ENCODE measurements around the gene WNK2. TPM values are rescaled to one million over a fixed set of nuclear protein-coding genes. Genes with fewer than 3 reads are reported as not detected.

The WNK2 gene
- total and polyA plus RNA-seq, 4 donors, result 0.13 to 3.7 (median 2.9) TPM

GRCh38 chr9:93207860-93208734, 24.2 kb downstream of the WNK2 start:
- H3K27me3 ChIP-seq (ENCODE audit: control insufficient read depth in 1 of 2, insufficient read depth in 2 of 2, low read length in 1 of 2), result no peaks in the 10 kb centered on the region
- no peaks in the 10 kb centered on the region for H3K9me3 ChIP-seq (ENCODE audit: control insufficient read depth, low read length)
- peak; percentile 33 to 56 for DNase-seq
- peak overlapping the region in 1 of 2 donors; percentile 62 for H3K27ac ChIP-seq (ENCODE audit: low read depth in 1 of 2, low read length in 2 of 2)
- 33% methylated on average over 25 of the region's 25 CpGs for WGBS, 2 donors
- intact Hi-C loops (cut with DNase I), result no loop called here
- no peaks in the 10 kb centered on the region for H3K36me3 ChIP-seq (ENCODE audit: control insufficient read depth in 1 of 2, insufficient read depth in 2 of 2, low read length in 1 of 2)
- ATAC-seq (ENCODE audit: low FRiP score), result no peak
- H3K4me3 ChIP-seq (ENCODE audit: low read length in 2 of 2), result no peak overlapping the region
- H3K4me1 ChIP-seq (ENCODE audit: control insufficient read depth in 1 of 2, insufficient read depth in 2 of 2, low read length in 2 of 2), result peaks cover 0 to 4% of the 10 kb centered on the region in 2 donors

DNA sequence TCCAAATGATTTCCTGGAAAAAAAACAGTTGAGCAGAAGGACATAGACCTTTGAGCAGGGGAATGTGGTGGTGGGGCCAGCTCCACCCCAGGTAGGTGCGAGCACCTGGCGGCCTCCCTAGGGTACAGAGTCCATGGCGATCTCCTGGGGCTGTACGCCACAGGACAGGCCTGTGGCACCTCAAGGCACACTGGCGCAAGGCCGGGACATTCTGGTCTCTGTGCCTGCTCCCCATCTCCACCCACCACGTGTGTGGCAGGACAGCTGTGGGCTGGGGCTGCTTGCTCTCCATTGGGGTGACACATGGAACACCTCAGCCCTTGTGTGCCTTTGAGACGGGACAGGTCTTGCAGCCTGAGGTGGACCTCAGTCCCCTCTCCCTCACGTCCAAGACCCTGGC, 25.2 kb downstream of the WNK2 start:
- no peak for ATAC-seq (ENCODE audit: low FRiP score)
- H3K27me3 ChIP-seq (ENCODE audit: control insufficient read depth in 1 of 2, insufficient read depth in 2 of 2, low read length in 1 of 2), result no peaks in the 10 kb centered on the region
- H3K4me3 ChIP-seq (ENCODE audit: low read length in 2 of 2), result no peak overlapping the region
- no peaks in the 10 kb centered on the region for H3K9me3 ChIP-seq (ENCODE audit: control insufficient read depth, low read length)
- intact Hi-C loops (cut with DNase I), result no loop called here
- DNase-seq, result peak in 1 of 2 donors; percentile 67
- H3K27ac ChIP-seq (ENCODE audit: low read depth in 1 of 2, low read length in 2 of 2), result no peak overlapping the region
- H3K4me1 ChIP-seq (ENCODE audit: control insufficient read depth in 1 of 2, insufficient read depth in 2 of 2, low read length in 2 of 2), result peaks cover 0 to 4% of the 10 kb centered on the region in 2 donors
- H3K36me3 ChIP-seq (ENCODE audit: control insufficient read depth in 1 of 2, insufficient read depth in 2 of 2, low read length in 1 of 2), result no peaks in the 10 kb centered on the region
- 94 to 97% methylated on average over 9 of the region's 9 CpGs for WGBS, 2 donors

GRCh38 chr9:93209576-93210323, 25.8 kb downstream of the WNK2 start:
- no peak for ATAC-seq (ENCODE audit: low FRiP score)
- Histone ChIP-seq H3K4me3 (ENCODE audit: low read length in 2 of 2) (no peak overlapping the region), H3K27ac (ENCODE audit: low read depth in 1 of 2, low read length in 2 of 2) (no peak overlapping the region), H3K9me3 (ENCODE audit: control insufficient read depth, low read length) (no peaks in the 10 kb centered on the region), H3K4me1 (ENCODE audit: control insufficient read depth in 1 of 2, insufficient read depth in 2 of 2, low read length in 2 of 2) (peaks cover 0 to 4% of the 10 kb centered on the region in 2 donors), H3K27me3 (ENCODE audit: control insufficient read depth in 1 of 2, insufficient read depth in 2 of 2, low read length in 1 of 2) (no peaks in the 10 kb centered on the region), H3K36me3 (ENCODE audit: control insufficient read depth in 1 of 2, insufficient read depth in 2 of 2, low read length in 1 of 2) (no peaks in the 10 kb centered on the region)
- intact Hi-C loops (cut with DNase I), result no loop called here
- WGBS, 2 donors, result 85 to 88% methylated on average over 12 of the region's 12 CpGs
- DNase-seq, result peak in 1 of 2 donors; percentile 43

GRCh38 chr9:93210324-93210973, 26.5 kb downstream of the WNK2 start:
- Histone ChIP-seq H3K9me3 (ENCODE audit: control insufficient read depth, low read length) (no peaks in the 10 kb centered on the region), H3K36me3 (ENCODE audit: control insufficient read depth in 1 of 2, insufficient read depth in 2 of 2, low read length in 1 of 2) (no peaks in the 10 kb centered on the region), H3K27me3 (ENCODE audit: control insufficient read depth in 1 of 2, insufficient read depth in 2 of 2, low read length in 1 of 2) (no peaks in the 10 kb centered on the region), H3K27ac (ENCODE audit: low read depth in 1 of 2, low read length in 2 of 2) (no peak overlapping the region), H3K4me3 (ENCODE audit: low read length in 2 of 2) (no peak overlapping the region), H3K4me1 (ENCODE audit: control insufficient read depth in 1 of 2, insufficient read depth in 2 of 2, low read length in 2 of 2) (peaks cover 0 to 4% of the 10 kb centered on the region in 2 donors)
- ATAC-seq (ENCODE audit: low FRiP score) (no peak), DNase-seq (peak; percentile 25 to 62)
- 97 to 98% methylated on average over 14 to 15 of the region's 15 CpGs for WGBS, 2 donors
- intact Hi-C loops (cut with DNase I), result no loop called here

GRCh38 chr9:93210974-93211653, 27.2 kb downstream of the WNK2 start:
- intact Hi-C loops (cut with DNase I), result no loop called here
- no peaks in the 10 kb centered on the region for H3K9me3 ChIP-seq (ENCODE audit: control insufficient read depth, low read length)
- peaks cover 0 to 3% of the 10 kb centered on the region in 2 donors for H3K4me1 ChIP-seq (ENCODE audit: control insufficient read depth in 1 of 2, insufficient read depth in 2 of 2, low read length in 2 of 2)
- H3K27ac ChIP-seq (ENCODE audit: low read depth in 1 of 2, low read length in 2 of 2), result no peak overlapping the region
- no peaks in the 10 kb centered on the region for H3K27me3 ChIP-seq (ENCODE audit: control insufficient read depth in 1 of 2, insufficient read depth in 2 of 2, low read length in 1 of 2)
- ATAC-seq (ENCODE audit: low FRiP score) (no peak), DNase-seq (no peak)
- H3K36me3 ChIP-seq (ENCODE audit: control insufficient read depth in 1 of 2, insufficient read depth in 2 of 2, low read length in 1 of 2), result no peaks in the 10 kb centered on the region
- no peak overlapping the region for H3K4me3 ChIP-seq (ENCODE audit: low read length in 2 of 2)

GRCh38 chr9:93211654-93212001, 27.7 kb downstream of the WNK2 start:
- H3K27me3 ChIP-seq (ENCODE audit: control insufficient read depth in 1 of 2, insufficient read depth in 2 of 2, low read length in 1 of 2), result no peaks in the 10 kb centered on the region
- no peak overlapping the region for H3K4me3 ChIP-seq (ENCODE audit: low read length in 2 of 2)
- no peaks in the 10 kb centered on the region for H3K4me1 ChIP-seq (ENCODE audit: control insufficient read depth in 1 of 2, insufficient read depth in 2 of 2, low read length in 2 of 2)
- H3K36me3 ChIP-seq (ENCODE audit: control insufficient read depth in 1 of 2, insufficient read depth in 2 of 2, low read length in 1 of 2), result no peaks in the 10 kb centered on the region
- ATAC-seq (ENCODE audit: low FRiP score) (no peak), DNase-seq (no peak)
- WGBS, 2 donors, result 96 to 97% methylated on average over 3 of the region's 3 CpGs
- H3K27ac ChIP-seq (ENCODE audit: low read depth in 1 of 2, low read length in 2 of 2), result no peak overlapping the region
- intact Hi-C loops (cut with DNase I), result no loop called here
- H3K9me3 ChIP-seq (ENCODE audit: control insufficient read depth, low read length), result no peaks in the 10 kb centered on the region

DNA sequence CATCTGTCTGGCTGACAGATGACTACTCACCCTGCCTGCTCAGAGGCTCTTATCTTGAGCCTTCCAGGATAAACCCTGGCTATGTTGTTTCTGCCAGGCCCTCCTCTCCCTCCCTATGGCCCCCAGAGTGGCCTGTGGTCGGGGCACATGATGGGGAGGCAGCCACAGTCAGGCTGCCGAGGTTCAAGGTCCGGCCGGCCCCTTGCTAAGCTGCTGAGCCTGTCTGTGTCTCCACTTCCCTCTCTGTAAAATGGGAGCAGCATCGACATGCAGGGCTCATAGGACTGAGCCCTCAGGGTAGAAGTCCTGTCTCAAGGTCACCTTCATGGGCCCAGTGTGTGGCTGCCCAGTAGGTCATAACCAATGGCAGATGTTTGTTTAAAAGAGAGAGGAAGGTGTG, 28.5 kb downstream of the WNK2 start:
- H3K27me3 ChIP-seq (ENCODE audit: control insufficient read depth in 1 of 2, insufficient read depth in 2 of 2, low read length in 1 of 2), result no peaks in the 10 kb centered on the region
- WGBS, 2 donors, result 87 to 97% methylated on average over 5 of the region's 5 CpGs
- DNase-seq (peak in 1 of 2 donors; percentile 49), ATAC-seq (ENCODE audit: low FRiP score) (no peak)
- no peaks in the 10 kb centered on the region for H3K9me3 ChIP-seq (ENCODE audit: control insufficient read depth, low read length)
- intact Hi-C loops (cut with DNase I), result no loop called here
- no peak overlapping the region for H3K4me3 ChIP-seq (ENCODE audit: low read length in 2 of 2)
- H3K36me3 ChIP-seq (ENCODE audit: control insufficient read depth in 1 of 2, insufficient read depth in 2 of 2, low read length in 1 of 2), result no peaks in the 10 kb centered on the region
- no peaks in the 10 kb centered on the region for H3K4me1 ChIP-seq (ENCODE audit: control insufficient read depth in 1 of 2, insufficient read depth in 2 of 2, low read length in 2 of 2)
- H3K27ac ChIP-seq (ENCODE audit: low read depth in 1 of 2, low read length in 2 of 2), result no peak overlapping the region

- no peak for DNase-seq
- H3K36me3 ChIP-seq (ENCODE audit: control insufficient read depth in 1 of 2, insufficient read depth in 2 of 2, low read length in 1 of 2), result no peaks in the 10 kb centered on the region
- no peaks in the 10 kb centered on the region for H3K4me1 ChIP-seq (ENCODE audit: control insufficient read depth in 1 of 2, insufficient read depth in 2 of 2, low read length in 2 of 2)
- WGBS, 2 donors, result 72 to 81% methylated on average over 1 of the region's 1 CpG
- H3K9me3 ChIP-seq (ENCODE audit: control insufficient read depth, low read length), result no peaks in the 10 kb centered on the region
- no peak for ATAC-seq (ENCODE audit: low FRiP score)
- H3K27ac ChIP-seq (ENCODE audit: low read depth in 1 of 2, low read length in 2 of 2), result no peak overlapping the region
- intact Hi-C loops (cut with DNase I), result no loop called here
- H3K27me3 ChIP-seq (ENCODE audit: control insufficient read depth in 1 of 2, insufficient read depth in 2 of 2, low read length in 1 of 2), result no peaks in the 10 kb centered on the region
- H3K4me3 ChIP-seq (ENCODE audit: low read length in 2 of 2), result no peak overlapping the region
These were observed 32.1 kb downstream of the WNK2 start for GRCh38 chr9:93216073-93216365.
